Stimulated activated CD4-positive, alpha-beta T cell treated with anti-CD3 and anti-CD28 coated beads, TNF-alpha, amount 100 ng/mL, for 4 hours (primary cell): ENCODE data around the gene SEMA7A.
A peak's percentile ranks its signal among the peaks of the same experiment; 100 is the strongest.
"Not testable (repeated sequence)": the region's sequence is repeated elsewhere in the genome, so short reads cannot be mapped to it uniquely, and the experiment has no call there.

ENCODE experiments used
- DNase-seq, 3 experiments: peaks; one replicate each; pipeline ENCODE4 v3.0.0-alpha.2; 2020; ENCODE audit warnings: low read depth in 3 of 3

The SEMA7A gene

DNA sequence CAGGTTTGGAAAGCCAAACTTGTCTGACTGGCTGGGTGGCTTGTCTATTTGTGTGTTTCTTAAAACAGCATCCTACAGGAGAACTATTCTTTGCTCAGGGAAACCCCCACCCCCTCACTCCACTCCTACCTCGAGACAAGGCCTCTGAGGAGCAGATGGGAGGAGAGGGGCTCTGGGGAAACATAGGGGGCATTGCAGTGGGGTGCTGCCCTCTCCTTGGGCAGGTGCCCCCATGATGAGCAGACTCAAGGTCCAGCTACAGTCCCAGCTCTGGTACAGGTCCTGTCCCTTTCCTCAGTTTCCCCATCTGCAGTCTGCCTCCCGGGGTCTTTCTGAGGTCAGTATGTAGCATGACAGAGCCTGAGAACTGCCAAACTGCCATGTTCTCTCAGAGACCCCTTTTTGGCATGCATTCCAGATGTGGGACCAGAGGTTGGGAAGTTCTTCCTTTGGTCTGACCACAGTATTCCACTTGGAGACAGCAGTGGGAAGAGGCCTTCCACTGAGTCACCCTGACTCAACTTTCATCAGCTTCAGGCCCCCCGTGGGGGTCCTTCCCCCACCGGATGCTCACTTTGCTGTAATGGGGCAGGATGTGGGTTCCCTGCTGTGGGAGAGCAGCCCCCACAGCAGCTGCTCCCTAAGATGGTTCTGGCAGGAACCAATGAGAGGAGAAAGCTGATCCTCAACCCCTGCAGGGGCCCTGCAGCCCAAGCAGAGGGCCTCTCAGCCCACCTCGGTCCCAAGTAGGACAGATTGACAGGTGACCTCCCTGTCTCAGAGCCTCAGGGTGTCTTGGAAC lies 34.0 kb downstream of the SEMA7A start:
- DNase-seq = peak in 1 of 3 experiments; percentile 41

DNA sequence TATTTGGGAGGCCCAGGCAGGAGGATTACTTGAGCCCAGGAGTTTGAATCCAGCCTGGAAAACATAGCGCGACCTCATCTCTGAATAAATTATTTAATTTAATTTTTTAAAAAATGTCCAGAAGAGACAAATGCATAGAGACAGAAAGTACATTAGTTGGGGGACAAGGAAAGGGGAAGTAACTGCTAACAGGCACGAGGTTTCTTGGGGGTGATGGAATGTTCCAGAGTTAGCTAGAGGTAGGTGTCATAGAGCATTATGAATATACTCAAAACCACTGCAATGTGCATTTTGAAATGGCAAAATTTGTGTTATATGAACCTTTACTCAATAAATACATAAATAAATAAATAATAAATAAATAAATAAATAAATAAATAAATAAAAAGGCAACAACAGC lies 34.7 kb downstream of the SEMA7A start:
- DNase-seq = no peak

DNA sequence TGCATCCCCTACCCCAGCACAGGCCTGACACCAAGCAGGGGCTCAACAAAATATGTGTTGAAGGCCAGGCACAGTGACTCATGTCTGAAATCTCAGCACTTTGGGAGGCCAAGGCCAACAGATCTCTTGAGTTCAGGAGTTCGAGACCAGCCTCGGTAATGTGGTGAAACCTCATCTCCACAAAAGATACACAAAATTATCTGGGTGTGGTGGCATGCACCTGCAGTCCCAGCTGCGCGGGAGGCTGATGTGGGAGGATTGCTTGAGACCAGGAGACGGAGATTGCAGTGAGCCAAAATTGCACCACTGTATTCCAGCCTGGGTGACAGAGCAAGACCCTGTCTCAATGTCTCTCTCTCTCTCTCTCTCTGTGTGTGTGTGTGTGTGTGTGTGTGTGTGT lies 35.6 kb downstream of the SEMA7A start:
- no peak for DNase-seq

DNA sequence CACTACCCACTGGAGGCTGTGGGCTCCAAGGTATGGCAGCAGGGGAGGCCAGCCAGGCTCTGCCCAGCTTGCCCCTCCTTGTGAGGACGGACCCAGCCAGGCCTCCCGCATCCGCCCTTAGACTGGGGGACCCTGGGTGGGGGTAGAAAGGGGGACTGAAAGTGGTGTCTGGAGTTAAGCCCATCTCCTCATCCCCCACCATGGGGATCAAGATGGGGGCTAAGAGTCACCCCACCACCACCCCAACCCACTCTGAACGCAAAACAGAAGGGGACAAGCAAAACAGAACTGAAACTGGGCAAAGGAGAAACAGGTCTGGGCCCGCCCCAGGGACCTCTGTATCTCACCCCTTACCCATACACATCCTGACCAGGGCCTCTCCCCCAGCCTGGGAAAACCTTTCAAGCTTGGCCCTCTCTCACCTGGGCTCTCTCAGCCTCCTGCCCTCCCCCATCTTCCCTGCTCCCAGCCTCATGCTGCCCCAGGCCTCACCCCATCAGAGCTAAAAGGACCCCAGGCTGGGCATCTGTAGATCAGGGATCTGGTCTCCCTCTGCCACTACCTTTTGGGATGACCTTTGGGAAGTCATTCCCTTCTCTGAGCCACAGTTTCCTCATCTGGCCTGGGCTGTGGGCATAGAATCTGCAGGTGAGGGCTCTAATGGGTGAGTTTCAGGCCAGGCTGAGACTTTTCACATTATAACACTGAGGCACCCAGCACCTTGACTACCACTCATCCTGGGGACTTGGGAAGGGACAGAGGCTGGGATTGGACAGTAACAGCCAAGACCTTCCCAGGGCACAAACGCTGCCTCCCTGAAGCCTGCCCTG lies 36.3 kb downstream of the SEMA7A start:
- no peak for DNase-seq

DNA sequence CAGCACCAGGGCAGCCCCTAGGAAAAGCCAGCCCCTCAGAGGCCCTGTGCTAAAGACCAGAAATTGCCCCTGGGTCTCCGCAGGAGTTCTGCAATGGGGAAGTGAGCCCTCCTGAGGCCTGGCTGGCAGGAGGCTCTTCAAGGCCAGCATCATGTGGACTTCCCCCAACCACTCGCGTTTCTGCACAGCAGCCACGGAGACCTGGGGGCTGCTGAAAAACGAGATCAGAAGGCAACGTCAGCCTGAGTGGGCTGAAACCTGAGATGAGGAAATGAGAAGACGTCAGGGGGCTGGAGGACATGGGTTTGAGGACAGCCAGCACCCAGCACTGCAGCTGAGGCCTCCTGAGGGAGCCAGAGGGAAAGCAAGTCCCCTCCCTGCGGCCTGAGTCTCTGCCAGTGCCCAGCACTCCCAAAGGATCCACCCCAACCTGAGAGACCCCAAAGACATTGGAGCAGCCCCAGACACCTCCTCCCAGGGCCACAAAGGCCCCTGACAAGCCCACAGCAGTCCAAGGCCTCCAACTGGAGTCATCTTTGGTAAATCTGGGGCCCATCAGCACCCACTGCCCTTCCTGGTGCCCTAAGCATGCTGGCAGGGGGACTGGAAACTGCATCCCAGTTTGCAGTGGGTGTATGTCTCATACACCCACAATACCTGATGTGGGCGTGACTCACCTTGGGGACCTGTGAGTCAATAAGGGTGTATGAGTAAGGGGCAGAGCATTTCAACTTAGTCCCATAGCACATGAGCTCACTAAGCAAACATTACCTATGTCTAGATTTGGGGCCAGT lies 37.1 kb downstream of the SEMA7A start:
- DNase-seq = peak in 2 of 3 experiments; percentile 47 to 54

DNA sequence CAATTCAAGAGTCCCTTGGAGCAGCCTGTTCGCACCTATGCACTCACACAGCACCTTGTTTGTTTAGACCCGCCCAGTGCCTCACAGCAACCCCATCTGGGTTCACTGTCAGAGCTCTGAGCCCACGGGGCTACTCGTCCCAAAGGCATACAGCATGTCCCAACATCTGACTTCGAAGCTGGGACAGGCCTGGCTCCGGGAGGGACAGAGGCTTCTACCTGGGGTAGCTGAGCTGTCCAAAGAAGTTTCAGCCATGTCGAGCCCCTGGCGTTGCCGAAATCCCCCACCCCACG lies 37.7 kb downstream of the SEMA7A start:
- DNase-seq = no peak

DNA sequence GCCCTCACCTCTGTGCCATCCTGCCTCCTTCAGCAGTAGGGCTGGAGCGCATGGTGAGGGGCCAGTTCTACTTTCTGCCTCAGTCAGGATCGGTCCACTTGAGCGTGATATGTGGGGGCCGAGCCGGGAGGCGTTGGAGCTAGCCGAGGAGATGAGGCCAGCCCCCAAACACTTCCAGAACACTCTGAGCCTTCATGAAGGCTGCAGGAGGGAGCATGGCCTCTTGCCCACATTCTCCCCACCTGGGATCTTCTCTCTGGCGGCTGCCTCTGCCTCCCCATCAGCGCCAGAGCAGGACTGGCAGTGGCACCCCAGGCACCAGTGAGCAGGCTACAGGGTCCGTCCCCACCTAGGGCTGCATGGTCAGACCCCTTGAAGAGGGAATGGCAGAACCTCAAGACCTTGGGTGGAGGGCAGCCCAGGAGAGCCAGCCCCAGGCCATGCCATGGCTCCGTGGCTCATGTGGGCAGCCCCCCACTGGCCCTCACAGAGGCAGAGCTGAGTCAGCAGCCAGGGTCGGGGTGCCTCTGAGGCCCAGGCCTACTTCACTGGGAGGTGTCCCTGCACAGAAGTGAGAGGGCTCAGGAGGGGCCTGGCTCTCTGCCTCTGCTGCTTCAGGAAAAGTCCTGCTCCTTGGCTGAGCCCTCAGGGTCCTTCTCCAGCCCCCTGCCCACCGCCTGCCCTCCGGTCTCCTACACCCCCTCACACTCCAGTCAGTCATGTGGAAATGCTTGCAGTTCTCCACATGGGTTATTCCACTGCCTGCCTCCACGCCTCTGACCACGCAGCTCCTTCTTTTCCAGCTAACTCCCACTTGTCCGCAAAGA lies 38.2 kb downstream of the SEMA7A start:
- no peak for DNase-seq

DNA sequence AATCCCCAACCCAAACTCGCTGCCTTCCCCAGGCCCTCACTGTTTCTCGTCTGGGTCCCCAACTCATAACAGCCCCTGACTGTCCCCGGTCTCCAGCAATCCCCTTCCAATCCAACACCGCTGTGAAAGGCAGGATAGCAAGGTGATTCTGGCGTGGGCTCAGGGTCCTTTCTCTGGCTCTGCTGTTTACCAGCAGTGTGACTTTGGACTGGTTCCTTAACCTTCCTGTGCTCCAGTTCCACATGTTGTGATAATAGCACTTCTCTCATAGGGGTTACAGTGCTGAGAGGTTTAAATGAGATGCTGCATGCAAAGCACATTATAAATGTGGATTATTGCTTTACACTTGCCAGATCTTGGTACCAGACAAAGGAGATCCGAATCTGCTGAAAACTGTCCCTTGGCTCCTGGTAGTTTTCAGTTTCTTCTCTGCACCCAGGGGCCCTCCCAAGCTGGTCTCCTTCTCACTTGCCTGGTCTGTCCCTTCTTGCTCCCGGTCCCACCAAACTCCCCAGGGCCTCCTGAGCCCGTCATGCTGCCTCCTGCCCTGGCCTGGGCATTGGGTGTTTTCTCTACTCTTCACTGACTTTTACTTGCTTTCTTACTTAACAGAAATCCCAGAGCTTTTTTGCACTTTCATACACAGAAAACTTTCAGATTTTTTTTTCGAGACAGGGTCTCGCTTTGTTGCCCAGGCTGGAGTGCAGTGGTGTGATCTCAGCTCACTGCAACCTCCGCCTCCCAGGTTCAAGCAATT lies 39.5 kb downstream of the SEMA7A start:
- no peak for DNase-seq

DNA sequence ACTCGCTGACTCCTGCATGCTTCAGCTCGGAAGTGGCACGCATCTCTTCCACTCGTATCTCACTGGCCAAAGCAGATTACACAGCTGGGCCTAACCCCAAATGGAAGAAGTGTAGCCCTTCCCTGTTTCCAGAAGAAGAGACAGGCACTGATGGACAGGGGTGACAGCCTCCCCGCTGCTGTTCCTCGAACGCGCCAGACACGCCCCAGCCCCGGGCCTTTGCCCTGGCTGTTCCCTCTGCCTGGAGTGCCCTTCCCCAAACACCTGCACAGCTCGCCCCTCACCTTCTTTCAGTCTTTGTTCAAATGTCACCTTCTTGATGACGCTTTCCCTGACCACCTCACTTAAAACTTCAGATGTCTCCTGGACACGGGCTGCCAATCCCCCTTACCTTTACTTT lies 40.3 kb downstream of the SEMA7A start:
- DNase-seq = no peak

DNA sequence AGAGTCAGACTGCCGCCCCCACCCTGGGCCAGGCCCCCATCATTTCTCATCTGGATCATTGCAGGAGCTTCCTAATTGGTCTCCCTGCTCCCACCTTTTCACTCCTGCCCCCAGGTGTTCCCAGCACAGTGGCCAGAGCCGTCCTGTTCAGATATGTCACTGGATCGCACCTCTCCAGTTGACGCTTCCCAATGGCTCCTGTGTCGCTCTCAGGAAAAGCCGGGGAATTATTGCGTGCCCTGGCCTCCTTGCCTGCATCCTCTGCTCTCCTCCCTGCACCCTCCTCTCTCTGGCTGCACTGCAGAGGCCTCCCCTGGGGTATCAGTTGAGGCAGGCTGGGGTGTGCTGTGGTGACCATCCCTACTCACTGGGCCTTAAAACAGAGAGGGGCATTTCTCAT lies 40.9 kb downstream of the SEMA7A start:
- no peak for DNase-seq

DNA sequence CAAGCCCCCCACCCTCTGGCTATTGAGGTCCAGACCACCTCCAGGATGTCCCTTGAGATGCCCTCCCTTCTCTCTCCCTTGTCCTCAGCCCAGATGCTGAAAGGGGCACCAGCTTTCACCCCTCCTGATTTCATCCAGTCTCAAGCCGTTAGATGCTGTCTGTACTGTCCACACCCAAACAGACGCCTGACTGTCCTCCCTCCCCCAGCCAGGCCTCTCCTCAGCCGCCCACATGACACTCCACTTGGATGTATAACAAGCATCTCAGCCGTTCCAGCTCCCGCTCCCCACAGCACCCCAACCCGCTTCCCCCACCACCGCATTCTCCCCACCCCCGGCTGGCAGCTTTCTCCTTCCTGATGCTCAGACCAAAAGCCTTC lies 41.3 kb downstream of the SEMA7A start:
- DNase-seq = no peak

DNA sequence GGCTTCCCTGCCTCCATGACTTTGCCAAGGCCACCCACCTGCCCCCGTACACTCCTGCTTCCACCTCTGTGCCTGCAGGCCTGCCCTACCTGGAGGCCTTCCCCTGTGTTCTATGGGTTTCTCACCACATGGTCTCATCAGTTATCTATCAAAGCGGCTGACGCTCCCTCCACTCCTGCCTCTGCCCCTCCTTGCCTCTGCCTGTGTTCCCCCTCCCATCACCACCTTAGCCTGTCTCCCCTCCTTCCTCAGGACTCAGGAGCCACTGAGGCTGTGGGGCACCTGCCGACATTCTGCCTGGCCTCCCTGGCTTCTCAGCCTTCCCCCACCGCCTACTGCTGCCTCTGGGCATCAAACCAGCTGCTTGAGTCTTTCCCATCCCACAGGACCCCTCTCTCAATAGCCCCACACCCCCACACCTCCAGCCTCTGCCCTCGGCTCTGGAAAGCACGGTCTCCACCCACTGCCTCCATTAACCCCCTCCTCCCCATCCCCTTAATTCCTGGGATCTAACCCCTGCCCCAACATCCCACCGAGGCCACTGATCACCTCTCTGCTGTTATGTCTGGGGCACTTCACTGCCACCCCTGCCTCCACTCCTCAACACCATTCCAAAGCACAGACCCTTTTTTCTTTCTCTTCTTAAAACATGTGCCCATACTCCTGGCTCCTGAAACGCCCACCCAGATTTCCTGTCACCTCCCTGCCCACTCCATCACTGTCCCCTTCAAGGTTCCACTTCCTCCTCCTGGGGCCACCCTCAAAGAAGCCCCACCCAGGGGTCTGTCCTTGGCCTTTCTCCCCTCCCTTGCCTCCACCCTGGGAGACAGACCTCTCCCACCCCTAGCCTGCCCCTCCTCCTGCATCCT lies 41.9 kb downstream of the SEMA7A start:
- no peak for DNase-seq

DNA sequence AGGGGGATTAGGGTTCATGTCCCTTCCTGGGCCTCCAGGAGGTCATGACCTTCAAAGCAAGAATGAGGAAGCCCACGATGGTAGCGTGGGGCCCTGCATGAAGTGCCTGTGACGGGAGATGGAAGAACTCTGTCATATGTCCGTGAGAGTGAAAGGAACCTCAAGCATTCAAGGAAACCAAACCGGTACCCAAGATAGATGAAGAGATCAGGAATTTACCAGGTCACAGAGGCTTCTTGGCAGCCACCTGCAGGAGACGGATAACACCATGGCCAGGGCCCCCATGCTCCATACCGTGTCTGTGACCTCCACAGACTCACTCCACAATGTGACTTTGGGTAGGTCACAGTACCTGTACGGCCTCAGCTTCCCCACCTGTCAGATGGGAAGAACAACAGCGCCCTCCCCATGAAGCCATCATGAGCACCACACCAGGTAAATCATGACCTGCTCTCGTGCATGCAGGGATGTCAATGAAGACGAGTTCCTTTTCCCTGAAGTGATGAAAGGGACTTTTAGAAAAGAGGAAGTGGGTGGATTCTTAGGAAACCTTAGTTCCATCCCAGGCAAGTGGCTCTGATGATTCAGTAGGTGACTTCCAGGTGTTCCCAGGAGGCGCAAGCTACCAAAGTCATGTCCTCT lies 43.0 kb downstream of the SEMA7A start:
- no peak for DNase-seq

DNA sequence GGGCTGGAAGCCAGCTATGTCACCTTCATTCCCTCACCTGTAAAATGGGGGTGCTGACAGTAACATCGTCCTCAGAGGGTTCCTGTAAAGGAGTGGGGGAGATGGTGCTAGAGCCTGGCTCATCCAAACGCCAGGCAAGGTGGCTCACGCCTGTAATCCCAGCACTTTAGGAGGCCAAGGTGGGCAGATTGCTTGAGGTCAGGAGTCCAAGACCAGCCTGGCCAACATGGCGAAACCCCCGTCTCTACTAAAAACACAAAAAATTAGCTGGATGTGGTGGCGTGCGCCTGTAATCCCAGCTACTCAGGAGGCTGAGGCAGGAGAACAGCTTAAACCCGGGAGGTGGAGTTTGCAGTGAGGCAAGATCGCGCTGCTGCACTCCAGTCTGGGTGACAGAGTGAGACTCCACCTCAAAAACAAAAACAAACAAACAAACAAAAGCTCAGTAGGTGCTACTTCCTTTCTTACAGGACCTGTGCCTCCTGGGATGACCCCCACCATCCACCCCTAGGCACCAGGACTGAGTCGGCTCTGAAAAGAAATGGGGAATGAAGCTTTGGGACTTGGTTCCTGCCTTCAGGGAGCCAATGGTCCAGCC lies 43.6 kb downstream of the SEMA7A start:
- not testable (repeated sequence) for DNase-seq

DNA sequence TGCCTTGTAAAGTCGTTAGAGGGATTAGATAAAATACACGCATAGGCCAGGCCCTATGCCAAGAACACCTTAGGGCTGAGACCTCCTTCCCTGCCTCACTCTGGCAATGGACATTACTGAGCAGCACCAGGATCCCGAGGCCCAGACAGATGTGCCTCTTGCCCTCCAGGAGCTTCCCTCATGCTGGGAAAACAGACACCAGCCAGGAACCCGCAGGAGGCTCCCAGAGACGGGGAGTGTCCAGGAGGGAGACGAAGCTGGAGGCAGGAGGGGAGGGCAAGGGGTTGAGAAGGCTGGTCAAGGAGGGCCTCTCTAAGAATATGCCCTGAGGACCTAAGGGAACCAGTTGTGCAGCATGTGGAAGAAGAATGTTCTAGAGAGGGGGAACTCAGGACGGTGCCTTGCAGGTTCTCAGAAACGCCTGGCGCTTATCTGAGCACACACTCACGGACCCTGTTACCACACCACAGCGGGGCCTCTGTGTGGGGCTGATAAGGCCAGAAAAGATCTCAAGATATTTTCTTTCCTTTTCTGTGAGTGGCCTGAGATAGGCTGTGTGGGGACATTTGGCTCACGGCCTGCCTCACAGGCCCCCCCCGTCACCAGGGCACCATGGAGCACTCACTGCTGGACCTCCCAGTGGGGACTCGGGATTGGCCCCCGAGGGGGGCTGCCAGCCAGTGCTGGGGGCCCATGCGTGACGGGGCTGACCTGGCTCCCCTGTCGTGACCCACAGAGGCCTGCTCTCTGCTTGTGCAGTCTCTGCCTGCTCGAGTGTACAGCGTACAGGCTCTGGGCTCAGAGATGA lies 44.3 kb downstream of the SEMA7A start:
- DNase-seq = no peak

DNA sequence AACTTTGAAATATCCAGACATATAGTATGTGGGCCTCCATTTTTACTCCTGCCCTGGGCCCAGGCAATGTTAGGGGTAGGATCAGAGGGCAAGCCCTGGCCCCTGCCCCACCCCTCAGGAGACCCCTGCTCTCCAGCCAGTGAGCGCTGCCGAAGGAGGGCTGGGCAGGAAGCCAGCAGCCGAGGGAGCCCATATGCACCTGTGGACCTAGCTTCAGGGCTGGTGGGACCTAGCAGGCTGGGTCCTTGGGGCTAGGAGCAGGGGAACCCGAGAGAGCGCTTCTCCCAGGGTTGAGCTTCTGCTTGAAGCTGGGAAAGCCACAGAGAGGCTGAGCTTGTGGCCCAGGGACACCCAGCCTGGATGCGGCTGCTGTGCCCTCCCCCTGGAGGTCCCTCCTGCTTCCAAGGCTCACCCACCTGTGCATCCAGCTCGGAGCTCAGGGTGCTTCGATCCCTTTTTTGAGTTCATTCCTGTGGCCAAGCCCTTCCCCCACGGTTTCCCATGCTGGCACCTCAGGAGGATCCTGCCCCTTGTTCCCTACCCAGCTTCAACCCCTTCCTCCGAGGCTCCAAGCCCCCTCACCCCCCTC lies 45.3 kb downstream of the SEMA7A start:
- DNase-seq = no peak

DNA sequence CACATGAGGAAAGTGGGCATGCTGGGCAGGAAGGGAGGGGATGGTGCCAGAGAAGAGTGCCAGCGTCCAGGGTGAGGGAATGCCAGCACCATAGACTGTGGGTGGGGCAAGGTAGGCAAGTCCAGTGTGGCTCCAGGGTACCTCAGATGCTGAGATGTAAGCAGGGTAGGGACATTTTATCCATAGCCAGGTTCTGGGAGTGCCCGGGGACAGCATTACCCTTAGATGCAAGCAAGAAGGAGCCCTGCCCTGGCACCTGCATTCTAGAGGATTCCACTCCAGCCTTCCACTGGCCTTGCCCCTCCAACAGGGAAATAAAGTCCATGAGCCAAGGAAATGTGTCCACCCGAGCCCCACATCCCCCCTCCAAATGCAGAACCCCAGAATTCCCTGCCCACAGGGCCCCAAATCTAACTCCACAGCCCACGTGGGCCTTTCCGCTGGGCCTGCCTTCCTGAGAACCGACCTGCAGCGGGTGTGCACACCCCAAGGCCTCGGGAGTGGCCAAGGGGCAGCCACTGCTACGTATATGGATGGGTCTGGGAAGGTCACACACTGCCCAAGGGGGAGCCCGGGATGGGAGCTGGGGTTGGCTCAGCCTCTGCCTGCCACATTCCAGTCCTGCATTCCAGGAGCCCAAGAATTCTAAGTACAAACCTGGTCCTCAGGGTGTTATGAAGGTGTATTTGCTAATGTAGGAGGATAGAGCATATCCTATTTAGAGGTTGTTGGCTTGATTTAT lies 46.0 kb downstream of the SEMA7A start:
- DNase-seq = no peak
